NCI-H2196 (cell line): ENCODE results near the gene RTP5.
"Not testable (repeated sequence)": the region's sequence is repeated elsewhere in the genome, so short reads cannot be mapped to it uniquely, and the experiment has no call there.

Experiments
- DNase-seq: peaks from one replicate; lab custom pipeline; 2025; ENCODE audit not compliant: unreplicated experiment; lab: John Stamatoyannopoulos, UW

Gene RTP5

GRCh38 chr2:241901500-241902351, 32.2 kb downstream of the RTP5 start:
- no peak for DNase-seq

GRCh38 chr2:241902357-241902991, 32.9 kb downstream of the RTP5 start:
- DNase-seq, result no peak

- DNase-seq, result no peak
These were observed 33.8 kb downstream of the RTP5 start for GRCh38 chr2:241903121-241904010.

GRCh38 chr2:241904011-241904718, 34.6 kb downstream of the RTP5 start:
- DNase-seq, result no peak

- no peak for DNase-seq
These were observed 35.5 kb downstream of the RTP5 start for GRCh38 chr2:241904791-241905710.

- DNase-seq, result no peak
These were observed 36.3 kb downstream of the RTP5 start for GRCh38 chr2:241905716-241906377.

GRCh38 chr2:241906378-241906770, 36.8 kb downstream of the RTP5 start:
- not testable (repeated sequence) for DNase-seq

- DNase-seq, result peak; percentile 31
These were observed 37.5 kb downstream of the RTP5 start for GRCh38 chr2:241906826-241907570.

GRCh38 chr2:241907831-241908230, 38.3 kb downstream of the RTP5 start:
- DNase-seq, result not testable (repeated sequence)

- no peak for DNase-seq
These were observed 39.3 kb downstream of the RTP5 start for GRCh38 chr2:241908686-241909420.

GRCh38 chr2:241909769-241910168, 40.2 kb downstream of the RTP5 start:
- no peak for DNase-seq

GRCh38 chr2:241910604-241911520, 41.3 kb downstream of the RTP5 start:
- DNase-seq, result no peak

- DNase-seq, result no peak
These were observed 42.0 kb downstream of the RTP5 start for GRCh38 chr2:241911551-241911950.

- no peak for DNase-seq
These were observed 42.6 kb downstream of the RTP5 start for GRCh38 chr2:241912021-241912555.

- DNase-seq, result no peak
These were observed 44.2 kb downstream of the RTP5 start for GRCh38 chr2:241913703-241914102.

GRCh38 chr2:241914542-241914941, 45.0 kb downstream of the RTP5 start:
- DNase-seq, result no peak

GRCh38 chr2:241921631-241922030, 52.1 kb downstream of the RTP5 start:
- not testable (repeated sequence) for DNase-seq
